Activated CD8-positive, alpha-beta memory T cell treated with anti-CD3 and anti-CD28 coated beads, Interleukin-2, amount 50 U/mL, for 1 hour (primary cell): Measurements from ENCODE around the gene ATP6V1B1.

Experiments used
- DNase-seq: peaks from one replicate; pipeline ENCODE4 v3.0.0-alpha.2; 2020; ENCODE audit errors: extremely low read depth

Gene ATP6V1B1

GRCh38 chr2:70901227-70902066 lies 34.3 kb upstream of the ATP6V1B1 start:
- no peak for DNase-seq

- DNase-seq: no peak
These were observed 33.6 kb upstream of the ATP6V1B1 start for GRCh38 chr2:70902067-70902442.

GRCh38 chr2:70902579-70902978 lies 33.1 kb upstream of the ATP6V1B1 start:
- no peak for DNase-seq

GRCh38 chr2:70903171-70903570 lies 32.5 kb upstream of the ATP6V1B1 start:
- no peak for DNase-seq

- no peak for DNase-seq
These were observed 31.9 kb upstream of the ATP6V1B1 start for GRCh38 chr2:70903641-70904340.

- DNase-seq: no peak
These were observed 31.1 kb upstream of the ATP6V1B1 start for GRCh38 chr2:70904371-70905216.

GRCh38 chr2:70905443-70906421 lies 30.0 kb upstream of the ATP6V1B1 start:
- DNase-seq: no peak

- DNase-seq: no peak
These were observed 29.2 kb upstream of the ATP6V1B1 start for GRCh38 chr2:70906439-70907005.

GRCh38 chr2:70907130-70908057 lies 28.3 kb upstream of the ATP6V1B1 start:
- no peak for DNase-seq

GRCh38 chr2:70916291-70916690 lies 19.4 kb upstream of the ATP6V1B1 start:
- no peak for DNase-seq

GRCh38 chr2:70918016-70918415 lies 17.7 kb upstream of the ATP6V1B1 start:
- DNase-seq: no peak

- DNase-seq: peak; percentile 14
These were observed 15.9 kb upstream of the ATP6V1B1 start for GRCh38 chr2:70919672-70920366.

GRCh38 chr2:70920367-70920715 lies 15.4 kb upstream of the ATP6V1B1 start:
- no peak for DNase-seq

GRCh38 chr2:70921031-70921430 lies 14.7 kb upstream of the ATP6V1B1 start:
- DNase-seq: no peak

- DNase-seq: no peak
These were observed 13.9 kb upstream of the ATP6V1B1 start for GRCh38 chr2:70921839-70922234.

- no peak for DNase-seq
These were observed 13.2 kb upstream of the ATP6V1B1 start for GRCh38 chr2:70922235-70923234.

- no peak for DNase-seq
These were observed 12.2 kb upstream of the ATP6V1B1 start for GRCh38 chr2:70923378-70924015.
